ENCODE measurements around the gene URI1. TPM values are rescaled to one million over a fixed set of nuclear protein-coding genes. Genes with fewer than 3 reads are reported as not detected.

URI1 gene
- total RNA-seq, 1 donor from 2014 or later = 61.7 TPM

- Mint-ChIP-seq H3K9me3 (peaks cover 4% of the 10 kb centered on the region), H3K27ac (no peak overlapping the region), H3K36me3 (no peaks in the 10 kb centered on the region), H3K4me1 (peaks cover 6% of the 10 kb centered on the region), H3K27me3 (ENCODE audit: low read depth) (no peaks in the 10 kb centered on the region), H3K4me3 (no peak overlapping the region)
- no peak for TF ChIP-seq CTCF (IDR thresholded peaks at IDR 0.05; ENCODE audit: unreplicated experiment)
- no peak for DNase-seq (ENCODE audit: low spot score in 2 of 2, unreplicated experiment in 2 of 2)
Measured at GRCh38 chr19:30065680-30066606, 123.9 kb downstream of the URI1 start.

Other genes starting within 250 kb of the URI1 start
- 26.9 to 29.8 TPM (median 27.1 TPM) in 3 replicates for gene C19orf12, start 227.0 kb upstream of the URI1 start, total RNA-seq
- gene CCNE1, start 130.2 kb upstream of the URI1 start, total RNA-seq = 13.7 to 14.9 TPM (median 14.7 TPM) in 3 replicates

Data from mesothelial cell of epicardium (in vitro differentiated cells).